HG03159 (cell line): ENCODE results near the gene GOLGA3.

ENCODE experiments used
- ATAC-seq: cut with Tn5 transposase; IDR thresholded peaks from one replicate; pipeline ENCODE4 v1.9.1; 2021; ENCODE audit warnings: mild to moderate bottlenecking, moderate library complexity; ENCODE audit not compliant: unreplicated experiment

Gene GOLGA3

GRCh38 chr12:132724506-132725241 lies 104.0 kb downstream of the GOLGA3 start:
- no peak for ATAC-seq

GRCh38 chr12:132723764-132724140 lies 104.9 kb downstream of the GOLGA3 start:
- ATAC-seq, result no peak

GRCh38 chr12:132723015-132723763 lies 105.5 kb downstream of the GOLGA3 start:
- no peak for ATAC-seq

- ATAC-seq, result no peak
These were observed 107.9 kb downstream of the GOLGA3 start for GRCh38 chr12:132720606-132721345.

- ATAC-seq, result no peak
These were observed 108.7 kb downstream of the GOLGA3 start for GRCh38 chr12:132719954-132720324.

GRCh38 chr12:132719141-132719953 lies 109.3 kb downstream of the GOLGA3 start:
- ATAC-seq, result no peak
